ENCODE data around the gene NAP1L4.

NAP1L4 gene

DNA sequence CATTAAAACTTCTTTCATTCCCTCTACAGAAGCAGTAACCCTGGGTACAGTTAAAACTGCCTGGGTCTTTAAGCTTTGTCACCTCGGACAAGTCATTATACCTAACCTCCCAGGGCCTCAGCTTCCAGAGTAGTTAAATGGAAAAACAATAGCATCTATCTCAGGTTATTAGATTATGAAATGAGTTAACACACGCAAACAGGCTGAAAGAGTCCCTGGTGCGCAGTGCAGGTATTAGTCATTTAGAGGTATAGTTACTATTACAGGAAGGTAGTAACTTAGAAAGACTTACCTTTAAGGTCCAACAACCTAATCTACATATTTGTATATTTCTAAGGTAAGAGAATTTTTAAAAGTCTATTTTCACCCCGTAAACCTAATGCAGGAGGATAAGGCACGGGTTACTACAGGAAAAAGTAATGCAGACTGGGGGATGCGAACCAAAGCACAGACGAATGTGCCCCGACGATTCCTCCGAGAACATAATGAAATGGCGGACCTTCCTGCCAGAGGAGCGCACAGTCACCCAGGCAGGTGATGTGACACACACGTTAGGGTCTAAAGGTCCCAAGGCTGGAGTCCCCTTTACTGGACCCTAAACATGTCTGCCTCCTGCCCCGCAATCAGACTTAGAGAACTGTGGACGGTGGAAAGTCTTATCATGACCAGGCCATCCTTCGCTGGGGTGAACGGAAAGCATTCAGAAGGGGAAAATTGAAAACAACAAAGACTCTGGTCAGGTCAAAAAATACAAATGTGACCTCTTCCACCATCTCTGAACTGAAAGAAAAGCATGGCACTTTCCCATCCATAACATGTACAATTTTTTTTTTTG, 1.3 kb downstream of the NAP1L4 start:
- peak; percentile 65 for DNase-seq

- DNase-seq: no peak
Observed at GRCh38 chr11:2989551-2989950, 2.6 kb downstream of the NAP1L4 start.

GRCh38 chr11:2989006-2989405, 3.1 kb downstream of the NAP1L4 start:
- no peak for DNase-seq

- peak; percentile 38 for DNase-seq
Observed at GRCh38 chr11:2987881-2988861, 4.0 kb downstream of the NAP1L4 start.

DNA sequence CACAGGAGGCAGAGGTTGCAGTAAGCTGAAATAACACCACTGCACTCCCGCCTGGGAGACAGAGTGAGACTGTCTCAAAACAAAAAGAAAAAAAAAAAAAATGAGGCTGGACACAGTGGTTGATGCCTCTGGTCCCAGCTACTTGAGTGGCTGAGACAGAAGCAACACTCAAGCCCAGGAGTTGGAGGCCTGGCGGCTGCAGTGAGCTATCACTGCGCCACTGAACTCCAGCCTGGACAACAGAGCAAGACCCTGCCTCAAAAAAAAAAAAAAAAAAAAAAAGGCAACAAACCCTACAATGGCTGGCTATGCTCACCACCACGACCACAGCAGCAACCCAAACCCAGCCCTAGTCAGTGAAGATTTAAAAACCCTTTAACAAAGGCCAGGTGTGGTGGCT, 8.2 kb downstream of the NAP1L4 start:
- DNase-seq: no peak

- DNase-seq: no peak
Observed at GRCh38 chr11:2982214-2982613, 9.9 kb downstream of the NAP1L4 start.

DNA sequence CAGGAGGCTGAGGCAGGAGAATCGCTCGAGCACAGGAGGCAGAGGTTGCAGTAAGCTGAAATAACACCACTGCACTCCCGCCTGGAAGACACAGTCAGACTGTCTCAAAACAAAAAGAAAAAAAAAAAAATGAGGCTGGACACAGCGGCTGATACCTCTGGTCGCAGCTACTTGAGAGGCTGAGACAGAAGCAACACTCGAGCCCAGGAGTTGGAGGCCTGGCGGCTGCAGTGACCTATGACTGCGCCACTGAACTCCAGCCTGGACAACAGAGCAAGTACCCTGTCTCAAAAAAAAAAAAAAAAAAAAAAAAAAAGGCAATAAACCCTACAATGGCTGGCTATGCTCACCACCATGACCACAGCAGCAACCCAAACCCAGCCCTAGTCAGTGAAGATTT, 11.0 kb downstream of the NAP1L4 start:
- DNase-seq: no peak

DNA sequence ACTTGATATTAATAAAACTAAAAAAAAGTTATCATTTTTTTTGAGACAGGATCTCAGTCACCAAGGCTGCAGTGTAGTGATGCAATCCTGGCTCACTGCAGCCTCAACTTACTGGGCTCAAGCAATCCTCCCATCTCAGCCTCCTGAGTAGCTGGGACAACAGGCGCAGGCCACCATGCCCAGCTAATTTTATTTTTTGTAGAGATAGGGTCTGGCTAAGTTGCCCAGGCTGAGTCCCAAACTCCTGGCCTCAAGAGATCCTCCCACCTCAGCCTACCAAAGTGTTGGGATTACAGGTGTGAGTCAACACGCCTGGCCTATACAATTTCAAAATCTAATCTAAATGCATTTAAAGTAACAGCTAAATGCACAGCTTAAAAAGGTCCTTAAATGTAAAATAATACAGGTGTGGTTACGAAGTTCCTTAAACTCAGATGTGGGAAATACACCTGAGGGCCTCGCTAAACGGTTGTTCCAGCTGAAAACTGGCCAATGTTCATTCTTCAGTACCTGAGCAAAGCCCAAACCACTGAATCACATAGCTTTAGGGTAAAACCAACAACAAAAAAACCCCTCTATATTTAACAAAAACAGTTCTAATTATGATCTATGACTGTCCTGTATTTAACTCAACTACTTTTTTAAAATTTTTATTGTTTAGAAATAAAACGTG, 11.8 kb downstream of the NAP1L4 start:
- no peak for DNase-seq

DNA sequence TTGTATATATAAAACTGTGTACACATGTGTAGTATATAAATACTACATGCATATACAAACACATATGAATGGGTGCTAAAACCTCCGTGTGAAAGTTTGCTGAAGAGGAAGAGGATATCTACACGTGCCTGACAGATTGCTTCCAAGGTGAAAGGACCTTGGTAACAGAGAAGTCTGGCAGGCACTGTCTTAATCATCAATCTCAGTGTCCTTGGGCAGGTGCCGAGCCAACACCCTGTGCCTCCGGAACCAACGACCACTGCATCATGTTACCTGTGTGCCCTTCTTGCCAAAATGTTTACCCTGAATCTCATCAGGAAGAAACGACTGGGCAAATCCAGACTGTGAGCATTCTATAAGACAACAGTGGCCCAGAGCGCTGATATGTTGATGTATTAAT, 15.0 kb downstream of the NAP1L4 start:
- no peak for DNase-seq

DNA sequence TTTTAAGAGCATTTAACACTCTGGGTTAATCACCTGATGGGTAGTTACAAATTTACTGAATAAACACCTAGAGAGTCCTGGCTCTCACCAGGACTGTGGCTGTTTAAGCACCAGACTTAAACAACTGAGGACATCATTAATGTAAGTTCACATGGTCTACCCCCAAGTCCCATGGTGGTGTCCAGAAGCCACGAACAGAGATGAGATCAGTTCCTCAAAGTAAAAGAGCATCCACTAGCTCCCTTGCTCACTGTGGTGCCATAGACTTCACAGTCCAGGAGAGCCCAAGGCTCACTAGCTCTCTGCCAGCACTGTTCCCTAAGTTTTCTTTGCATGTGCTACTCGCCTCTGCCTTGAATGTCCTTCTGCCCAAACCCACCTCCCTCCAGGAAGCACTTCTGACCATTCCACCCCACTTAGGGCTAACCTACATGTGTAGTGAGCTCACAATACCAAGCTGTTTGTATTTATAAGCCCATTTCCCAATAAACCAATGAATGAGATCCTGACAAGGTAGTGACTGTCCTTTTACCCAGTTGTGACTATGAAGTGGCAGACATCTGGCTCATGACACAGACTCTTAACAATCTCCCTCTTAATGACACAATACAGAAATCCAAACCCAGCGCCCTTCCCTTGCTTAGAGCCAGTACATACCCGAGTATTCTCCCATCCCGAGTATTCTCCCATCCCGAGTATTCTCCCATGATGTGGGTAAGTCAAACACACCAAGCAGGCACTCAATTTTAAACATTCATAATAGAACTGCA, 15.7 kb downstream of the NAP1L4 start:
- DNase-seq: no peak

DNA sequence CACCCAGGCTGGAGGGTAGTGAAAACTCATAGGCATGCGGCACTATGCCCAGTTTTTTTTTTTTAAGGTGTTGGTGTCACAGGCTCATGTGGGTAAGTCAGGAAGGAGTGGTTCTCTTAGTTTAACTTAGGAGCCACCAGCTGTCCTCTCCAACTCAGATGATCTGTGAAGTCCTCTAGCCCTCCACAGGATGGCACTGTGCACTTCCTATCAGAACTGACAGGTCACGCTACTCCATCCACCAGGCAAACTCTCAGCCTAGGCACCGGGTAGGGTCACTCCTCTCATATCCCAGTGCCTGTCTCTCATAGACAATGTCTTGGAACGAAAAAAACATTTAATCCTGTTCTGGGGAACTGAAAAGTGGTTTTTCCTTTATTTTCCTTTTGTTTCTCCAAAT, 16.5 kb downstream of the NAP1L4 start:
- DNase-seq: peak; percentile 30

DNA sequence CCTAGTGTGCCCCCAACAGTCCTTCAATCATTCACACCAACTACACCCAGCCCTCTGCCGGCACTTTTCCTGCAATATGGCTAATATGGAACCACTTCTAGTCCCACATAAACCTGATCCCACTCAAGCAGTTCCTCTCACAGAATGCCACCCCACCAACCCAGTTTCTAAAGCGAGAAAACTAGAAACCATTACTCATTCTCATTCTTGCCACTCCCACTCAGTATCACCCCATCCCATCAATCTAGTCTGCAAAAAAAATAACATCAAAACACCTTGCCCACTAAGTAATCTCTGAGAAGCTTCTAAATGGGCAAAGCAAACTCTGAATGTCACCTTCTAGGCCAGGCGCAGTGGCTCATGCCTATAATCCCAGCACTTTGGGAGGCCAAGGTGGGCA, 17.9 kb downstream of the NAP1L4 start:
- no peak for DNase-seq

- DNase-seq: no peak
Observed at GRCh38 chr11:2968341-2968900, 23.7 kb downstream of the NAP1L4 start.

GRCh38 chr11:2964782-2965181, 27.3 kb downstream of the NAP1L4 start:
- no peak for DNase-seq

DNA sequence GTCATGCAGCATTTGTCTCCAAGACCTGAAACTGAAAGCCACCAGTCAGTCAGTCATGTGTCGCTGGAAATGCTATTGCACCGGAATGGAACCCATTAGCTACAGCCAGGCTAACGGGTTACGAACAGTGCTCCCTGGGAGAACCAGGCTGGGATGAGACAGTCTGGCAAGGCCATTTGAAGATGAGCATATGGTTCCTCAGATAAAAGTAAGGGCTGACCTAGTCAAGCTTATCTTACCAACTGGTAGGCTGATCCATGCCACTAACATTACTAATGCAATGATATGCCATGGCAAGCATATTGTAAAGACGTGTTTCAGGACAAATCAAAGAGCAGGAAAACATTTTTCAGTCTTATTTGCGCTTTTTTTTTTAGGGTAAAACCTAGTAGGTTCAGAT, 28.4 kb downstream of the NAP1L4 start:
- DNase-seq: no peak

DNA sequence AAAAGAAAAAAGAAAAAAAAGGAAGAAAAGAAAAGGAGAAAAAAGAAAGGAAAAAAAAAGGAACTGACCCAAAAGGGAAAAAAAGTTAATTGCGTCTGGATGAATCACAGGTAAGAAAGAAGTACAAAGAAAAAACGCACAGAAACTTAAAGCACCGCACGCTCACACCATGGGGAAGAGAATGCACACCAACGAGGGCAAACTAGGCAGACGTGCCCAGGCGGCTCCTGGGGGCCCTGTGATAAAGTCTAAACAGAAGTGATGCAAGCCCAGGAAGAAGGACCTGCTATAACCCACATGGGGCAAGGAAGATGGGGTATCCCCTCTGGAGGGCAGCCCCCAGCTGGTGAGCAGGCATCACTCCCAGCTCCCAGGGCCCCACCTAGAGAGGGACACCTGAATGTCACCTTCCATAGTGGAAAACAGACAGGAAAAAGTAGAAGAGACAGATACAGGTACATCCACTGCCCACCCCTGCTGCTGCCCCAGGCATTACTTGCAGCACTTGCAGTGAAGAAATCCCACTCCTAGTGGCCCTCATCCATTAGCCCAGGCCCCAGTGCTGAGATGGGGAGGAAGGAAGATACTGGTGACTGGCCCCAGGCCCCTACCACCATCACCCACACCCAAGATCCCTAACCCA, 28.9 kb downstream of the NAP1L4 start:
- DNase-seq: no peak

GRCh38 chr11:2961080-2961479, 31.0 kb downstream of the NAP1L4 start:
- DNase-seq: no peak

GRCh38 chr11:2960139-2960538, 32.0 kb downstream of the NAP1L4 start:
- no peak for DNase-seq

GRCh38 chr11:2958251-2958650, 33.9 kb downstream of the NAP1L4 start:
- DNase-seq: no peak

- no peak for DNase-seq
Observed at GRCh38 chr11:2955906-2956476, 36.1 kb downstream of the NAP1L4 start.

DNA sequence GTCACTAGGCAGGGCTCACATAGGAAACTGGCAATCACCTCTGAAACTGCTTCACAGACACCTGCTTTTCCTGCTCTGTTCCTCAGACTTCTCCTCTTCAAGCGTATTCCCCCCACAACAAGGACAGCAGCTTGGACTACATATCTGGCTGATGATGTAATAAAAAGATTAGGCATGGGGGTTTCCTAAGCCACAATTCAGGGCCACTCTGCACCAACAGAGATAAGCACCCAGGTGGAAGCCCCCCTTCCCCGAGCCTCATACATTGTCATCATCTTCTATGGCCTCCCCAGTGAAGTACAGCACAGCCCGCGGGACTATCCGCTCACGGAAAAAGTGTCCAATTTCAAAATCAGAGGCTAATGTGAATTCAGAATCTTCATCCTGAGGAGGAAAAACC, 37.9 kb downstream of the NAP1L4 start:
- no peak for DNase-seq

Measured in stimulated activated CD4-positive, alpha-beta T cell treated with anti-CD3 and anti-CD28 coated beads, Interleukin-1b, Interleukin-23, amount 100 ng/mL, for 48 hours (primary cell).